Measurements from ENCODE around the gene ZCCHC14.

The ZCCHC14 gene

GRCh38 chr16:87457709-87458423, 35.0 kb downstream of the ZCCHC14 start:
- no peak for TF ChIP-seq Cebpa-rat (IDR thresholded peaks at IDR 0.05)
- Histone ChIP-seq H3K36me3 (peaks cover 13 to 80% (median 46%) of the 10 kb centered on the region in 11 experiments; a peak in 20 of 22 replicates), H3K27ac (no peak overlapping the region), H3K27me3 (0 out of 22 replicates have a peak, but pooled peaks cover 0 to 1% (median 0%) of the 10 kb centered on the region in 11 experiments), H3K9me3 (replicated peaks in 1 of 11) (no peaks in the 10 kb centered on the region), H3K4me1 (peaks cover 9 to 22% (median 16%) of the 10 kb centered on the region in 10 experiments; a peak in 19 of 20 replicates), H4K20me1 (peaks cover 10 to 40% (median 24%) of the 10 kb centered on the region in 11 experiments; a peak in 17 of 22 replicates), H3K4me3 (no peak overlapping the region), H3K9ac (no peak overlapping the region; a peak in 1 of 22 replicates), H3K4me2 (peak overlapping the region in 5 of 11 experiments; percentile 7 to 47 (median 31); a peak in 5 of 22 replicates)

DNA sequence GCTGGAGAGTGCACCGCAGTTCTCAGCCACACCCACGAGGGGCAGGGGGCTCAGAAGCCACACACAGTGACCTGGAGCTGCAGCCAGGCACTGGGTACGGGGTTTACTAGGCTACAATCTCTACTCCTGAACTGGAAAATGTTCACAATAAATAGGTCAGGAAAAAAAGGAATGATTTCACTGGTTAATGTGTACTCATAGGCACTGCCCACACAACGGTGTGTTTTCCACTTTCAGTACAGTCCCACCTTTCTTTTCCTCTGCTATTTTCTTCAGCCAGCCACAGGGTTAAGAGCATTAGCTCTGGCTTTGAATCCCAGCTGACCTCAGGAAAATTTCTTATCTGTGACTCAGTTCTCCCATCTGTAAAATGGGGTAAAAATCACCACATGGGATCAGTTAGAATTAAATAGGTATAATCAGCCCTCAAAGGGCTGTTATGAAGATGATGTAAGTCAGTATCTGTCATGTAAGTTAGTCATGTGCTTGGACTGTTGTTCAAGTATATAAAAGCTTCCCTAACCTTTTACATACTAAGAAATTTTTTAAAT, 35.7 kb downstream of the ZCCHC14 start:
- Histone ChIP-seq H3K9ac (no peak overlapping the region), H3K4me3 (no peak overlapping the region), H3K4me2 (no peak overlapping the region), H3K4me1 (peaks cover 8 to 20% (median 16%) of the 10 kb centered on the region in 10 experiments; a peak in 19 of 20 replicates), H4K20me1 (peaks cover 10 to 44% (median 24%) of the 10 kb centered on the region in 11 experiments; a peak in 17 of 22 replicates), H3K27me3 (no peaks in the 10 kb centered on the region), H3K9me3 (replicated peaks in 1 of 11) (no peaks in the 10 kb centered on the region), H3K36me3 (peaks cover 15 to 87% (median 54%) of the 10 kb centered on the region in 11 experiments; a peak in 20 of 22 replicates), H3K27ac (no peak overlapping the region)
- TF ChIP-seq Cebpa-rat (IDR thresholded peaks at IDR 0.05): no peak

- Histone ChIP-seq H3K36me3 (peaks cover 23 to 95% (median 71%) of the 10 kb centered on the region in 11 experiments), H4K20me1 (peaks cover 0 to 35% (median 15%) of the 10 kb centered on the region in 11 experiments; a peak in 8 of 22 replicates), H3K4me1 (peaks cover 0 to 16% (median 10%) of the 10 kb centered on the region in 10 experiments; a peak in 11 of 20 replicates), H3K9ac (no peak overlapping the region), H3K9me3 (replicated peaks in 1 of 11) (no peaks in the 10 kb centered on the region), H3K27me3 (no peaks in the 10 kb centered on the region), H3K4me3 (no peak overlapping the region), H3K4me2 (no peak overlapping the region), H3K27ac (no peak overlapping the region)
- no peak for TF ChIP-seq Cebpa-rat (IDR thresholded peaks at IDR 0.05)
Observed at GRCh38 chr16:87454391-87454790, 38.4 kb downstream of the ZCCHC14 start.

DNA sequence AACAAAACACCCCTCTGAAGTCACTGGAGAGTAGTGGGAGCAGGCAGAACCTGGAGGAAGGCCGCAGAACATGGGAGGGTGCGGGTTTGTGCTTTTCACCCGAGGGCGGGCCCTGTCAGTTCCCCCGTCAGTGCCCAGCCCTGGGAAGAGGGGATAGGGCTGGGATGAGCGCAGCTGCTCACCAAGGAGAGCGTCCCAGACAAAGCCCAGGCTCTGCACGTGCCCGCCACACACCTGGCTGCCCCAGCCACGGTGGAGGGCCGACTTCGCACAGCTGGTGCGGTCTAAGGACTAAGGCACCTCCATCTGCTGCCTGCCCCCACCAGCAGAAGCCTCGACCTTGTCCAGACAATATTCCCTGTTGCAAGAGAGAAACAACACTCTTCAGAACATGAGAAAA, 39.5 kb downstream of the ZCCHC14 start:
- Histone ChIP-seq H4K20me1 (peaks cover 0 to 41% (median 8%) of the 10 kb centered on the region in 11 experiments; a peak in 8 of 22 replicates), H3K4me3 (no peak overlapping the region), H3K9ac (no peak overlapping the region), H3K27me3 (no peaks in the 10 kb centered on the region), H3K4me2 (no peak overlapping the region), H3K36me3 (peaks cover 23 to 95% (median 72%) of the 10 kb centered on the region in 11 experiments), H3K9me3 (replicated peaks in 1 of 11) (no peaks in the 10 kb centered on the region), H3K27ac (no peak overlapping the region), H3K4me1 (peaks cover 0 to 6% (median 3%) of the 10 kb centered on the region in 10 experiments; a peak in 10 of 20 replicates)
- TF ChIP-seq Cebpa-rat (IDR thresholded peaks at IDR 0.05): no peak

DNA sequence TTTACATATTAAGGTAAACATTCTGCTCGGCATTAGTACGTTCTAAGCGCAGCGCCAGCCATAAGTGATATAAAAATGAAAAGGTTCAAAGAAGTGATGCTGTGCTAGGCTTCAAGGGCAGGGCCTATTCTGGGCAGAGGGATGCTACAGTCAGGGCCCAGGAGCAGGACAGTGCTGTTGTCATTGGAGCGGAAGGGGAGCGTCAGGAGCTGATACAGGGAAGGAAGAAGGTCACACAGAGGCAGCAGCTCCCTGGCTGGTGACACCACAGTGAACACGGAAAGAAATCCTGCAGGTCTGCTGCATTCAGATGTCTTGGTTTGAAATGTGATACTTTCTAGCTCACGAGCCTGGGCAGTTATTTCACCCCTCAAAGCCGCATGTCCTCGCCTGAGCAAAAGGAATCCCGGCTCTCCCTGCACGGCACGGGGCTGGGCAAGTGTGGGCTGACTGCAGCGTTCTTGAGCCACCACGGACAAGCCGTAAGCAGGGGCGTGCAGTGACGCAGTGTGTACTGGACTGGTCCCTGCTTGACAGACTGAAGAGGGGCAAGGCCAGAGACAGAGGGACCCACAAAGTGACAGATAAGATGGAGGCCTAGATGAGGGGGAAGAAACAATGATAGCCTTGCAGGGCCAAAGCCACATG, 41.1 kb downstream of the ZCCHC14 start:
- Histone ChIP-seq H3K4me1 (peaks cover 0 to 3% (median 0%) of the 10 kb centered on the region in 10 experiments; a peak in 1 of 20 replicates), H3K4me3 (no peak overlapping the region), H3K9ac (no peak overlapping the region), H3K27me3 (no peaks in the 10 kb centered on the region), H3K9me3 (replicated peaks in 1 of 11) (no peaks in the 10 kb centered on the region), H4K20me1 (peaks cover 0 to 41% (median 0%) of the 10 kb centered on the region in 11 experiments; a peak in 7 of 22 replicates), H3K27ac (no peak overlapping the region), H3K36me3 (peaks cover 28 to 96% (median 79%) of the 10 kb centered on the region in 11 experiments), H3K4me2 (no peak overlapping the region)
- no peak for TF ChIP-seq Cebpa-rat (IDR thresholded peaks at IDR 0.05)

DNA sequence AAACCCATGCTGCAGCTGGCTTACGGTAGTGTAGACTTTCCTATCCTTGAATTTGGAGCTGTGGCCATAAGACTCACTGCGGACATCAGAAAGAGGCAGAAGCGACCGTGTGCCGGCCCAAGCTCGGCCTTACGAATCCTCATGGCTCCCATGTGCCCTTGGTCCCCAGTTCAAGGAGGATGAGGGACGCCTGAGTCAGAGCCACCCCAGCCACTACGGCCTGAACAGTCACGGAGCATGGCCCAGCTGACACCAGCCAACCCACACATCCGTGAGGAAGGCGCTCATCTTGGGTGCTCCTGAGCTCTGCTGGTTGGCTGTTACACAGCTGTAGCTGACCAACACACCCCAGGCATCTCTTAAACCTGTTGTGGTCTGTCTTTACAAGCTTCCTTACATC, 44.0 kb downstream of the ZCCHC14 start:
- no peak for TF ChIP-seq Cebpa-rat (IDR thresholded peaks at IDR 0.05)
- H3K9ac ChIP-seq: no peak overlapping the region
- peaks cover 7 to 17% (median 11%) of the 10 kb centered on the region in 11 experiments; a peak in 20 of 22 replicates for H3K9me3 ChIP-seq (replicated peaks in 1 of 11)
- H3K4me2 ChIP-seq: no peak overlapping the region
- peaks cover 0 to 30% (median 0%) of the 10 kb centered on the region in 11 experiments; a peak in 7 of 22 replicates for H4K20me1 ChIP-seq
- H3K27me3 ChIP-seq: no peaks in the 10 kb centered on the region
- no peak overlapping the region for H3K27ac ChIP-seq
- no peaks in the 10 kb centered on the region for H3K4me1 ChIP-seq
- peaks cover 51 to 98% (median 87%) of the 10 kb centered on the region in 11 experiments for H3K36me3 ChIP-seq
- no peak overlapping the region for H3K4me3 ChIP-seq

GRCh38 chr16:87447323-87447722, 45.5 kb downstream of the ZCCHC14 start:
- H3K4me3 ChIP-seq: no peak overlapping the region
- H3K9me3 ChIP-seq (replicated peaks in 1 of 11): peaks cover 9 to 21% (median 13%) of the 10 kb centered on the region in 11 experiments; a peak in 20 of 22 replicates
- H3K27ac ChIP-seq: no peak overlapping the region
- H3K36me3 ChIP-seq: peaks cover 48 to 98% (median 81%) of the 10 kb centered on the region in 11 experiments
- no peaks in the 10 kb centered on the region for H3K4me1 ChIP-seq
- no peak overlapping the region for H3K9ac ChIP-seq
- TF ChIP-seq Cebpa-rat (IDR thresholded peaks at IDR 0.05): no peak
- no peak overlapping the region for H3K4me2 ChIP-seq
- H3K27me3 ChIP-seq: no peaks in the 10 kb centered on the region
- H4K20me1 ChIP-seq: peaks cover 0 to 15% (median 0%) of the 10 kb centered on the region in 11 experiments; a peak in 4 of 22 replicates

GRCh38 chr16:87446479-87446878, 46.3 kb downstream of the ZCCHC14 start:
- no peak for TF ChIP-seq Cebpa-rat (IDR thresholded peaks at IDR 0.05)
- Histone ChIP-seq H3K27ac (no peak overlapping the region), H3K4me1 (no peaks in the 10 kb centered on the region), H3K4me3 (no peak overlapping the region), H4K20me1 (peaks cover 0 to 15% (median 0%) of the 10 kb centered on the region in 11 experiments; a peak in 6 of 22 replicates), H3K27me3 (no peaks in the 10 kb centered on the region), H3K36me3 (peaks cover 39 to 98% (median 81%) of the 10 kb centered on the region in 11 experiments), H3K4me2 (no peak overlapping the region), H3K9ac (no peak overlapping the region), H3K9me3 (replicated peaks in 1 of 11) (peaks cover 9 to 21% (median 13%) of the 10 kb centered on the region in 11 experiments; a peak in 20 of 22 replicates)
